ENCODE data around the gene NECAB3.
A peak's percentile ranks its signal among the peaks of the same experiment; 100 is the strongest.

Gene NECAB3

DNA sequence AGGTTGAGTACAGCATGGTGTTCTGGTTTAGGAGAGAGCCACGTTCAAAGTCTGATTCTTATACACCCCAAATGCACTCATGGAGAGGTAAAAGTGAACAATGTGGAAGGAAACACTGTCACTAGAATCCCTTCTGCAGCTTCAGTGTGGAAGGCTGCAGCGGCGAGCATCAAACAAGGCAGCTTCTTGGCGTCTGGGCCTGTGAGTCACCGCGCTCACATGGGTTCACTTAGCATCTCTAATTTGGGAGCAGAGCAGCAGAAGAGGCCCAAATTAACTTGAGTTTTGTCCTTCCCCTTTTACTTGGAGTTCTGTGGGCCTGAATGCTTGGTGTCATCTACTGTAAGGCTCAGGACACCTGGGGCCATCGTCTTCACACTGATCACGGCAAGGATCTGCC is 22.9 kb upstream of the NECAB3 start:
- no peak for DNase-seq (ENCODE audit: low read depth in 2 of 2)

DNA sequence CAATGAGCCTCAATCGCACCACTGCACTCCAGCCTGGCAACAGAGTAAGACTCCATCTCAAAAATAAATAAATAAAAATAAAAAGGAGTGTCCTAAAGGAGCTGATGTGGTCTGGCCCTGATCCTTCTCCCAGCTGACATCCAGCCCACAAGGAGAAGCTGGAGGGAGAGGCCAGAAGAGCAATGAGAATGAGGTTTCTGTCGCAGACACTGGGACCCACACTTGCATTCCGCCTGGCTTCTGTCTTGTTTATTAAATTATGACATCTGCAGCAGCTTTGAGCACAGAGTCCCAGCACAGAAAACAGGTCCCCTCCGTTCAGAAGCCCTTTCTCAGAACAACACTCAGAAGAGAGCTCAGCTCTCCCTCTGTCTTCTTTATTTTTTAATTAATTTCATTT is 22.2 kb upstream of the NECAB3 start:
- DNase-seq (ENCODE audit: low read depth in 2 of 2), result no peak

DNA sequence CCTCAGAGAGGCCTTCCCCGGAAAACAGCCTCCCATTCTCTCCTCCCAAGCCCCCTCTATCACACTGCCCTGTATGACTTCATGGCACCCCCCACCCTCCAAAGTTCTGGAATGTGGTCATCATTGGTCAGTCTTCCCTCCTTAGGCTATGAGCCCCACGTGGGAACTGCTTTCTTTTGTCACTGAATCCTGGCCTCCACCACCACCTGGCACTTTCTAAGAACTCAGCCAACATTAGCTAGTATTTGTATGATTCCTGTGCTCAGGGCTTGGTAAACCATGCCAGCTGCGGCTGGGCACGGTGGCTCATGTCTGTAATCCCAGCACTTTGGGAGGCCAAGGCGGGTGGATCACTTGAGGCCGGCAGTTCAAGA is 20.4 kb upstream of the NECAB3 start:
- DNase-seq (ENCODE audit: low read depth in 2 of 2), result no peak

DNA sequence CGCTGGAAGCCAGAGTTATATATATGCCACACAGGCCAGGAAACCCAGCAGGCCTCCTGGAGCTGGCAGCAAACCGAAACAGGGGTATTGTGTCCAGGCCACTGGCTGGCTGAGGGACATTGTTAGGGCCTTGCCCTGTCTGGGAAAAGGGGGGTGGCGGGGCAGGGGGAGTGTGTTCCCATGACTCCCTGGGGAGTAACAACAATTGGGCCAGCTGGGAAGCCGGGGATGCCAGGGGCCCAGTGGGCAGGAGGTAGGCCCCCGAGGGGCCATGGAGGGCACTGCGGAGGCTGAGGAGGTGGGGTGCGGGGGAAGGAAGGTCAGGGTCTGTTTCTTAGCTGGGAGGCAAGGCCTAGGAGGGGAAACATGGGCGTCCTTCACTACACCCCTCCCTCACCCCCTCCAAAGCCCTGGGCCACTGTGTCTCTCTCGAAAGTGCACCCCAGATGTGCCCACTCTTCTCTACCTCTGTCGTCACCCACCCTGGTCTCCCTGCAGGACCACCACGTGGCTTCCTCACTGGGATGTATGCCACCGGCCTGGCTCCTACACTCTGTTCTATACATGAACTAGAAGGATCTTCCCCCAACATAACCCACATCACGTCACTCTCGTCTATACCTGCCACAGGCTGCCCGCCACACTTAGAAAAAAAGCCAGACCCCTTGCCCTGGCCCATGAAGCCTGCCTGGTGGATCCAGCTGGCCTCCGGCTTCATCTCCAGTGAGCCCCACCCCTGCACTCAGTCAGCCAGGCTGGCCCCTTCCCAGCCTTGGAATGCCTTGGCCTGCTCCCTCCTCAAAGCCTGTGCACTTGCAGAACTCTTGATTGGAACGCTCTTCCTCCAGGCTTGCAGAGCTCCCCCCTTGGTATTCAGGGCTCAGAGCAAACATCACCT is 19.8 kb upstream of the NECAB3 start:
- DNase-seq (ENCODE audit: low read depth in 2 of 2), result no peak

DNA sequence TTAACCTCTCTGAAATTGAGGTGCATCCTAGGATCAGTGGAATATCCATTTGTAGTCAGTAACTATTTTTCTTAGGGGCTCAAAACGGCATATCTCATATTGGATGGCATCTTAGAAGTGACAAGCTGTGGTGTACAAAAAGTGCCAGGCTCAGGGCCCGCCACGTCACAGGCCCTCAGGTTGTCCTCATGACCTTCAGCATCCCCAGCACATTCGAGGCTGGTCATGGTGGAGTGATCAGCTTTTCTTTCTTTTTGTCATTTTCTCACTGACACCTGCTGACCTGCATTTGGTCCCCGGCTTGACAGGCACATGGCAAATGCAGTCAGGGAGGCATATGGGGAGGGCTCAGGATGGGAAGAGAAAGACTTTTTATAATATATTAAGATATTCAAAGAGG is 19.1 kb upstream of the NECAB3 start:
- DNase-seq (ENCODE audit: low read depth in 2 of 2), result no peak

DNA sequence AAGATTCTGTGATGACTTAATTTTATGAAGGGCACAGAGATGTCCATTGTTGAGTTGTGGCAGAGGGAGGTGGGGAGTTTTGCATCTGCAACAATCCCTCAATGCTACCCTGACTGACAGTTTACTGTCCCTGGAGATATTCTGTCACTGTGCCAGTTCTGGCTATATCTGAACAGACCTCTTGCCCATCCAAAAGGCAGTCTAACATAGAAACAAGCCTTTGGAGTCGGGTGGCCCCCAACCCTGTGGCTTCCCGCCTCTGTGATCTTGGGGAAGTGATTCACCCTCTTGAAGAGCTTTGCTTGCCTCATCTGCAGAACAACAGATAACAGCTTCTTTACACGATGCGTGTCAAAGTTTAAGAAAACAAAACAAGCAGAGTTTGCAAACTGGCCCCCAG is 15.7 kb upstream of the NECAB3 start:
- DNase-seq (ENCODE audit: low read depth in 2 of 2), result no peak

DNA sequence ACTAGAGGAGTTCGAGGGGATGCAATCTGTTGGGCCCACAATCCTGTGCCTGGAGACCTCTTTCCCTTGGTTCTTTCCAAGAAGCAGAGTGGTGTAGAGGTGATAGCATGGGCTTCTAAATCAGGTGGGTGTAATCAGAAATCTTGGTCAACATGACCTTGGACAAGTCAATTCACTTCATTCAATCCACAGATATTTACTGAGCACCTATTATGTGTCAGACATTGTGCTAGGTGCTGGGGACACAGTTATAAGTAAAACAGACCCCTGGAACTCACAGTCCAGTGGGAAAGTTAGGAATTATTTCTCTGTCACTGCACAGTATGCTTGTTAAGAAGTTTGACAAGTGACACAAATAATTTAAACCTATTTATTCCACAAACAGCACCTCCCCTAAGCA is 15.3 kb upstream of the NECAB3 start:
- no peak for DNase-seq (ENCODE audit: low read depth in 2 of 2)

DNA sequence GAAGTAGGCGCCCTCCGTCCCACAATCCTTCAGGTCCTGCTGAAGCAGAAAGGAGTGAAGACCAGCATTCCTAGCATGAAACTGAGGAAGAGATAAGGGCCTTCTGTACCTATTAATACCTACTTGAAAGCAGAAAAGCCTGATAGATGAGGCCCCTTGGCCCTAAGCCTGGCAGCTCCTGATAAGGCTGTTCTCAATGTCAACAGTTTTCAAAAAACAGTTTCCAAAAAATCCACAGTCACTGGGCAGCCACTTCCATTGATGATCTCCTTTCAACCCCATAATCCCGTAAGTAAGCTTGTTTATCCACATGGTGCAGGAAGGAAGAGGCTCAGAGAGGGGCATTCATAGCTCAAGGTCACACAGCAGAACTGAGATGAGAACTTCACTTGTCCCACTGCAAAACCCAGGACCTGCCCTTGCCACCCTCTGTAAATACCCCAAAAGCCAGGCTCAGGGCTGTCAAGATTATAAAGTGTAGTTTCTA is 14.8 kb upstream of the NECAB3 start:
- no peak for DNase-seq (ENCODE audit: low read depth in 2 of 2)

DNA sequence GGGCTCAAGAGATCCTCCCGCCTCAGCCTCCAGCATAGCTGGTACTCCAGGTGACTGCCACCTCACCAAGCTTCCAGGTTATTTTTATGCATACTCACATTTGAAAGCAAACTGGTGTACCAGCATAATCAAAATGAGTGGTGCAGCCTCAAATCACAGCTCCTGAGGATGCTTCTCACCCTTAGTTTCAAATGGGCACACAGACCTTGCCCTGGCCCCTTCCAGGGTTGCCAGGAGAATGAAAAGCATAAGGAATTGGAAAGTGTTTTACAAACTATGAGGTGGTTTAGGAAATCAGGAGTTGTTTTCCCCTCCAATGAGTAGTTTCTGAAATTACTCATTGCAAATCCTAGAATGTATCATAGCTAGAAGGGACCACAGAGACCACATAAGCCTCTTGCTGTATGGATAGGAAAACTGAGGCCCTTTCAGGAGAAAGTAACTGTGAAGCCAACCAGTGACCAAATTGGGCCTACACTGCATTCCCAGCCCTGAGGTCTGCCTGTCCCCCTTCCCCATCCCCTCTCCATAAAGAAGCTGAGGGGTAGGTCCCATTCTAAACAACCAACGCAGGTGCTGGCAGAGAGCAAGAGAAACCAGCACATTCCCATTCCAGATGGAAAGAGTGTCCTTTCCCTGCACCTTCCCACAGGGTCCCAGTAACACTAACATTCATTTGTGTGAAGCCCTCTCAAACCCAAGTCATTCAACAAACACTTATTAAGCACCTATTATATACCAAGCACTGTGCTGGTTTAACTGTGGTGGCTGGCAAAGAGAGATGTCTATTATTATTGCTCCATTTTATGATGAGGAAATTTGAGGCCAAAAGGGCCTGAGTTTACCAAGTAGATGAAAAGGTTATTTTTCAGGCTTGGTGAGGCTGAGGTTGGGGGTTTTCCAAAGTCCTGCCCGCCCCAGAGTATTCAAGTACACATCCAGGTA is 14.0 kb upstream of the NECAB3 start:
- DNase-seq (ENCODE audit: low read depth in 2 of 2), result no peak

DNA sequence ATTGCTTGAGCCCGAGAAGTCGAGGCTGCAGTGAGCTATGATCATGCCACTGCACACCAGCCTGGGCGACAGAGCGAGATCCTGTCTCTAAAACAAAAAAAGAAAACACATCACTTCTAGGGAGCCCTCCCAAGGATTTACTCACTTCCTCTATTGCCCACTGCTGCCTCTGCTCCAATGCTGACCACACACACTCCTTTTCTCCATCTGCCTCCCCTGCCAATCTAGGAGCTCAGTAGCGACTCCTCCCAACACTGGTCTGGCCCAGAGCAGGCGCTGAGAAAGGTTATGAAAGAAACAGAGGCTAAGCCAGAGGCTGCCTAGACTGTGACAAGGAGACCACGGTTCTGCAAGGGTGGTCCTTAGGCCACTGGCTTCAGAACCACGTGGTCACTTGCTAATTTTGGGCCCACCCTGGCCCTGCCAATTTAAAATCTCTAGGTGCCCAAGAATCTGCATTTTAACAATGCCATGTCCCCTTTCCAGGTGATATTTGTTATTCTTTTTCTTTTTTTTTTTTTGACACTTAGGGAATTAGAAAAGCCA is 13.2 kb upstream of the NECAB3 start:
- DNase-seq (ENCODE audit: low read depth in 2 of 2), result no peak

DNA sequence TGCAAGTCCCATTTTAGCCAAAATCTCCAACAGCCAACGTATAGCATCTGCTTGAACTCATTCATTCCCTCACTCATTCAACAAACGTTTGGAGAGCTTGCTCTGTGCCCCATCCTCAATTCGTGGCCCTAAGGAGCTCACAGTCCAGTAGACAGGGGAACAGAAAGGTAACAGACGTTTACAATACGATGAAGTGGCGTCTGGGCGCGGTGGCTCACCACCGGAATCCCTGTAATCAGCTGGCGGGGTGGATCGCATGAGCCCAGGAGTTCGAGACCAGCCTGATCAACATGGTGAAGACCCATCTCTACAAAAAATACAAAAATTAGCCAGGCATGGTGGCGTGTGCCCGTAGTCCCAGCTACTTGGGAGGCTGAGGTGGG is 12.7 kb upstream of the NECAB3 start:
- DNase-seq (ENCODE audit: low read depth in 2 of 2), result no peak

DNA sequence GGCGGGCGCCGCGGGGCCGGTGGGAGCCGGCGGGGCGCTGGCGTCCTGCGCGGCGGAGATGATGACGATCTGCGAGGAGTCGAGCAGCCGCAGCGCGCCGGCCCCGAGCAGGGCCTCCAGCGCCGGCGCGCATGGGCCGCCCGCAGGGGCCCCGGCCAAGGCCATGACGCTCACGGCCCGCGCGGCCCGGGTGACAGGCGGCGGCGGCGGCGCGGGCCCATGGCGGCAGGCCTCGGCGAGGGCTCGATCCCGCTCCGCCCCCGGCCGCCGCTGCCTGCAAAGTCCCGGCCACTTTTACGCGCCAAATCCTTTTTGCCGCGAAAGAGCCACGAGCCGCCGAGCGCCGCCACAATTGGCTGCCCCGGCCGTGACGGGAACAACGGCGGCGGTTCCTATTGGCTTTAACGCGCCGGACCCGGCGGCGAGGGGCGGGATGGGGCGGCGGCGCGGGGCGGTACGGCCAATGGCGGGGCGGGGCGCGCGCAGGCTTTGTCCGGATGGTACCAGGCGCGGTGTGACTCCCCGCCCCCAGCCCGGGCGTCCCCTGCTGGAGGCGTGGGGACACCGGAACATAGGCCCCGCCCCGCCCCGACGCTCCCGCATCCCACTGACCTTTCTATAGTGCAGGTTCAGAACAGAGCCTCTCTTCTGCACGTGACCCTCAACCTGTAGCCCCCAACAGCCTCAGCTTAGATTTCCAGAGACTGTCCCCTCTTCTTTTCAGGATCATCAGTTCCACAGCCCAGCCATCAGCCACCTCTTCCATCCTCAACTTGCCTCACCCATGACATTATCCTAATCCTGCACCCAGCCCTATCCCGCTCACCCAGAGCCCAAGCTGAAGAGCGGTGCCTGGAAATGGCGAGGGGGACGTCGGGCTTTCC is 12.1 kb upstream of the NECAB3 start, which contains the start of gene E2F1:
TSS of gene E2F1 (minus strand) at position 286 of the 884 bp plus-strand sequence. CDS start at position 165, 121 bp downstream.
- peak; percentile 94 to 95 for DNase-seq (ENCODE audit: low read depth in 2 of 2)

DNA sequence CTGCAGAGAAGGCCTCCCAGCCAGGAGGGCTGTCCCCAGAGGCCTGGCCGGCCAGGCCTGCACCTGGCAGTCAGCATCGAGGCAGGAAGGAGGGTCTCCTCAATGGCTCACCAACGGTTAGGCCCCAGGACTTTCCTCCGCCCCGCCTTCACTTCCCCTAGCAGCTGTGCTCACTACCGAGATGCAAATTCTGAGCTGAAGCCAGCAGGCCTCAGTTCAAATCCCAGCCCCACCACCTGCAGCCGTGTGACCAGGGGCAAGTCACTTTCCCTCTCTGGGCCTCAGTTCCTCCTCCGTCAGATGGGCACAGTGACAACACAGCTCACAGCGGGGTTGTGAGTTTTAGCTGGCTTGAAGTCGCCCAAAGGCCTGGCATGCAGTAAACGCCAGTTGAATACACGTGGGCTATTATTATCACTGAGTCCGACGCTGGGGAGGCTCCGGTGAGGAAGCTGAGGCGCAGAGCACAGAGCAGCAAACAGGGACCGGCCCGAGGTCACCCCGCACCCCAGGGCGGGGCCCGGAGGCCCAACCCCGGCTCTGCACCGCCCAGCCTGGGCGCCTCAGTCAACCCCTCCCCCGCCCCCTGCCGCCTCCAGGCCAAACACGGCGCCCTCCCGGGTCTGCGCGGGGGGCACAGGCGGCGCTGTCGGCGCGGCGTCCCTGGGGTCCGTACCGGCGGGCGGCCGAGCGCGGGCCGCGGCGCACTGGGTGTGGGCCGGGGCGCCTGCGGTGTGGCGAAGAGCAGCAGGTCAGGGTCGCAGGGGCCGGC is 11.3 kb upstream of the NECAB3 start:
- peak in 1 of 2 experiments; percentile 73 for DNase-seq (ENCODE audit: low read depth in 2 of 2)

DNA sequence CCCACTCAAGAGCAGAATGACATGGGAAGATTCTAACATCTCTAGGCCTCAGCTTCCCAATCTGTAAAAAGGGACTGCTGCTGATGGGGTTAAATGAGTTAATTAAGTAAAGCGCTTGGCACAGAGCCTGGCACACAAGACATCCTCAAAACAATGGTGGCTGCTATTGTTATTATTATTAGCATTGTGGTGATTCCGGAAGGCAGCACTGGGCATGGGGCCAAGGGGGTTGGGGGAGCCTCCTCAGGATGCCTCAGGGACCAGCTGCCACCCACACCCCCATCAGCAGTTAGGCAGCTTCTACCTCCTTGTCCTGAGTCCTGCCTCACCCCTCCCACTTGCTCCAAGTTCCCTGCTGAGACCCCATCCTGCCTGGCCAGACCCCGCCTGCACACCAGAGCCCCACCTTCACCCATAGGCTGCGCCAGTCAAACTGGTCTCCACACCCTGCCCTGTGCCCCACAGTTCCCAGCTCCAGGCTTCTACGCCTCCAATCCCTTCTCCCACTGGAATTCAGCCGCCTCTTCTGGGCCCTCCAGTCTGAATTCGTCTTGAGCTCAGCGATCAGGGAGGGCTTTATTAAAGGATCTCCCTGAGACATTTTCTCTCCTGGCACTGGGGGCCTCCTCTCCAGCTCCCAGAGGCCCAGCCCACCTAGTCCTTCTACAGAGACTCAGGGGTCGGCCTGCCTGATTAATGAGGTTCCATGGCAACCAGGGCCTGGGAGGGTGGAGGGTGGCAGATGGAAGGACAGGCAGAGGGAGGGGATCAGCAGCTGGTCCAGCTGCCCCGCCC is 10.5 kb upstream of the NECAB3 start:
- no peak for DNase-seq (ENCODE audit: low read depth in 2 of 2)

DNA sequence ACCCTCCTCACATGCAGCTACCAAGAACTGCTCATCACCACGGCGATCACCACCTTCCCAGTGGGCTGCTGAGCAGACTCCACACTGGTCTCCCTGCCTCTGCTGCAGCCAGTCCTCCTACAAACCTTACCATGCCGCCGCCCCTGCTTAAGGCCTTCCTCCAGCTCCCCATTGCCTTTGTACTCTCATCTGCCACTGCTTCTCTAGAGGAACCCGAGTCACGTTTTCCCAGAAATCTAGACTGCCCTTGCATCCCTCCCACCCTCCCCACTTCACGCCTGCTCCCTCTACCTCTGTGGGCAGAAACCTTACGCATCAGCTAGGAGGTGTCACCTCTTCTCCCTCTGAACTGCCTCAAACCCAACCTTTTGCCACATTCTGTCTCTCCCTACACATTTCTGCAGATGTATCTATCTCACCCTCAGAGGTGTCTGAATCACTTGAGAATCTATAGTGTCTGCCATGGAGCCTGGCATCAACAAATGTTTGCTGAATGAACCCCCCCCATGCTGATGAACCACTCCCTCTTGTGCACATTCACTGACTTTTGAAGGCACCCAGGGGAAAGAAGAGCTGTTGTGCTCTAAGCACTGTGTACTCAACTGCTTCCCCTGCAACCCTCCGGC is 7.6 kb upstream of the NECAB3 start:
- DNase-seq (ENCODE audit: low read depth in 2 of 2), result no peak

DNA sequence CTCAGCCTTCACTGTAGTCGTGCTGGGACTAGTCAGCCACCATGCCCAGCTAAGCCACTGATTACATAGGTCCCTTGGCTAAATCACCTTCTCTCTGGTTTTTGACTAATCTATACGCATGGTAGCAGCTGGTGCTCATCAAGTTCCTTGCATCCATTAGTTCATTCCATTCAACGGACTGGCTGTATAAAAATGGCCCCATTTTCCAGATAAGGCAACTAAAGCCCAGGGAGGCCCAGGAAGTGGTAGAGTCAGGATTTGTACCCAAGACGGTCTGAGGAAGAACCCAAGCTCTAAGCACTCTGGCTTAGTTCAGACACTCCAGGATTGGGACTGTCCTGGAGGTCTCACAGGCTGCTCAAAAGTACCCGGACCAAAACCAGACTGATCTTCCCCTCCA is 7.1 kb upstream of the NECAB3 start:
- no peak for DNase-seq (ENCODE audit: low read depth in 2 of 2)

DNA sequence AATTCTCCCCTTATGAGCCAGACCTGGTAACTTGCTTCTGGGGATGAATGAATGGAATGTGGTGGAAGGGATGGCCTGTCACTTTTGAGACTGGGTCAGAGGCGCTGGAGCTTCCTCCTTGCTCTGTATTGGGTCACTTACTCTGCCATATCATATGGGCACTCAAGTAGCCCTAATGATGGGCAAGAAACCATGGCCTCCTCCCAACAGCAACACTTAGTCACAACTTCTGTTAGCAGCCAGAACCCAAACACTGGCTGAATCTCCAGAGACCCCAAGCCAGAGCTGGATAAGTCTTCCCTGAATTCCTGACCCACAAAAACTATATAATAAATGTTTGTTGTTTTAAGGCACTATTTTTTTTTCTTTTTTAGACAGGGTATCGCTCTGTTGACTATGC is 6.5 kb upstream of the NECAB3 start:
- no peak for DNase-seq (ENCODE audit: low read depth in 2 of 2)

DNA sequence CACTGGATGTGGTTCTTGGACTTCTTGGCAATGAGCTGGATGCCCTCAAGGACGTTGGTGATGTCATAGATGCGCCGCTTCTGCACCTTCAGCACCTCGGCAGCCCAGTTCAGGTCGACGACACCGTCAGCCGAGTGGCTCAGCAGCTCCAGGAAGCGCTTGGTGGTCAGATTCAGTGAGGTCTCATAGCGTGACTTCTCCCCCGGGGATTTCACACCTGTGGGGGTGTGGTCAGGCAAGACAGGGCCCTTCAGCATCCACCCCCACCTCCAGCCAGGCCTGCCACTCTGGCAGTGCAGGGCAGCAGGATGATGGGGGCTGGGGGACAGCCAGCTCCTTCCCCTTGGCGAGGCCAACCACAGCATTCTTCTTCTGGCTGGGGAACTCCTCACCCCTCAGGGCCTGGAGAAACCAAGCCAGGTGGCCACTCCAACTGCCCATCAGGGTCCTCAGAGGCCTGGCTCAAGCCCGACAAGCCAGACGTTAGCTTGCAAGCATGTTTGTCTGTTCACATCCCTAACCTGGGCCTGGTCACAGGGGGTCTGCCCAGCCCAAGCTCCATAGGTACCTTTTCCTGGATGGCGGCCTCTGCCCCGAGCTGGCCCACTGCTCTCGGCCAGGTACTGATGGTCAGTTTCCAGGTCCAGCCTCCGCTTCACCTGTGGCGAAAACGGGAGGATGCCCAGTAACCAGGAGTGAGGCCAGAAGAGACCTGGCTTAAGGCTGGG is 5.7 kb upstream of the NECAB3 start:
- no peak for DNase-seq (ENCODE audit: low read depth in 2 of 2)
